ENCODE measurements around the gene TEPSIN. TPM values are rescaled to one million over a fixed set of nuclear protein-coding genes. Genes with fewer than 3 reads are reported as not detected.
A peak's percentile ranks its signal among the peaks of the same experiment; 100 is the strongest.

TEPSIN gene
- total and polyA plus RNA-seq, 8 donors: 15.9 to 41.2 (median 21.7) TPM

GRCh38 chr17:81244358-81245023, 5.6 kb upstream of the TEPSIN start:
- ATAC-seq (no peak), DNase-seq (peak in 1 of 4 donors; percentile 59)
- Histone ChIP-seq H3K27ac (no peak overlapping the region), H3K9me3 (no peaks in the 10 kb centered on the region), H3K4me1 (peaks cover 0 to 19% of the 10 kb centered on the region in 2 donors), H3K27me3 (no peaks in the 10 kb centered on the region), H3K36me3 (peaks cover 0 to 54% of the 10 kb centered on the region in 2 donors), H3K4me3 (no peak overlapping the region)
- TF ChIP-seq, protein P1, sequence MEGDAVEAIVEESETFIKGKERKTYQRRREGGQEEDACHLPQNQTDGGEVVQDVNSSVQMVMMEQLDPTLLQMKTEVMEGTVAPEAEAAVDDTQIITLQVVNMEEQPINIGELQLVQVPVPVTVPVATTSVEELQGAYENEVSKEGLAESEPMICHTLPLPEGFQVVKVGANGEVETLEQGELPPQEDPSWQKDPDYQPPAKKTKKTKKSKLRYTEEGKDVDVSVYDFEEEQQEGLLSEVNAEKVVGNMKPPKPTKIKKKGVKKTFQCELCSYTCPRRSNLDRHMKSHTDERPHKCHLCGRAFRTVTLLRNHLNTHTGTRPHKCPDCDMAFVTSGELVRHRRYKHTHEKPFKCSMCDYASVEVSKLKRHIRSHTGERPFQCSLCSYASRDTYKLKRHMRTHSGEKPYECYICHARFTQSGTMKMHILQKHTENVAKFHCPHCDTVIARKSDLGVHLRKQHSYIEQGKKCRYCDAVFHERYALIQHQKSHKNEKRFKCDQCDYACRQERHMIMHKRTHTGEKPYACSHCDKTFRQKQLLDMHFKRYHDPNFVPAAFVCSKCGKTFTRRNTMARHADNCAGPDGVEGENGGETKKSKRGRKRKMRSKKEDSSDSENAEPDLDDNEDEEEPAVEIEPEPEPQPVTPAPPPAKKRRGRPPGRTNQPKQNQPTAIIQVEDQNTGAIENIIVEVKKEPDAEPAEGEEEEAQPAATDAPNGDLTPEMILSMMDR (IDR thresholded peaks at IDR 0.05): no peak
- intact Hi-C loops (cut with DNase I): no loop called here

GRCh38 chr17:81243333-81243664, 4.4 kb upstream of the TEPSIN start:
- no peak overlapping the region for H3K4me3 ChIP-seq
- H3K27ac ChIP-seq: no peak overlapping the region
- no peaks in the 10 kb centered on the region for H3K9me3 ChIP-seq
- intact Hi-C loops (cut with DNase I): no loop called here
- peaks cover under 1 to 21% of the 10 kb centered on the region in 2 donors for H3K4me1 ChIP-seq
- peaks cover 0 to 46% of the 10 kb centered on the region in 2 donors for H3K36me3 ChIP-seq
- DNase-seq: peak in 1 of 4 donors; percentile 67
- no peaks in the 10 kb centered on the region for H3K27me3 ChIP-seq
- TF ChIP-seq, protein P1 (IDR thresholded peaks at IDR 0.05): no peak
- ATAC-seq: no peak

DNA sequence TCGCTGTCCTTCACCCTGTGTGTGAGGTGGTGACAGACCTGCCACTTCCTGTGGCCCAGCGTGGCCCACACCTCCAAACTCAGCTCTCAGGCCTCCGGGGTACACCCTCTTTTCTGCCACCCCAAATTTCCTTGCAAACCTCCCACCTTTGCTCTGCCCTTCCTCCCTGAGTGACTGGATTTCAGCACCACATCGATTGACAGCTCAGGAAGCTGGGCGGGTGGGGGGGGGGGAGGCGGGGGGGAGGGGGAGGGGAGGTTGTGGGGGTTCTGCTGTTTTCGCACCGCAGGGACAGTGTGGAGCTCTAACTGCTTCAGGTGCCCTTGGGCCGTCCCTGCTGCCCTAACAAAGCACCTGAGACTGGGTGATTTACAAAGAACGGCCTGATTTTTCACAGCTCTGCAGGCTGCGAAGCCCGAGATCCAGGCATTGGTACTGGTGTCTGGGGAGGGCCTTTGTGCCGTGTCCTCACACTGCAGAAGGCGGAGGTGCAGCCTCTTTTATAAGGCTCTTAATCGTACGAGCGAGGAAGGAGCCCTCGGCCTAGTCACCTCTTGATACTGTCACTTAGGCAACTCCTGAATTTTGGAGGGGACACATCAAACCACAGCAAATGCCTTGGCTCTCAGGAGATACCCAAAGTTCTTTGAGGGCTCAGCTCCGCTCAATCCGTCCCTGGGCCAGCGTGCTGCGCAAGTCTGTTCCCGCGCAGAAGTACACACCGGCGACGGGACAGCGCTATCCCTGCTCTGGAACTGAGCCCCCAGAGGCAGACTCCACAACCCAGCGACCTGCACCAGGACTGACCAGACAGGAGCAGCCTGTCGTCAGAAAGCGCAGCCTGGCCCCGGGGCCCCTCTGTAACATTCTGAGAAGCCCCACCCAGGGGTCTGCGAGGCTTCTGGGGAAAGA, 3.8 kb upstream of the TEPSIN start:
- Histone ChIP-seq H3K4me3 (no peak overlapping the region), H3K4me1 (peaks cover 6 to 27% of the 10 kb centered on the region in 2 donors), H3K27me3 (no peaks in the 10 kb centered on the region), H3K27ac (no peak overlapping the region), H3K9me3 (no peaks in the 10 kb centered on the region), H3K36me3 (peaks cover 0 to 44% of the 10 kb centered on the region in 2 donors)
- DNase-seq (peak in 1 of 4 donors; percentile 75), ATAC-seq (no peak)
- intact Hi-C loops (cut with DNase I): no loop called here
- TF ChIP-seq, protein P1 (IDR thresholded peaks at IDR 0.05): no peak

- Histone ChIP-seq H3K4me3 (no peak overlapping the region), H3K9me3 (no peaks in the 10 kb centered on the region), H3K4me1 (peaks cover 8 to 36% of the 10 kb centered on the region in 2 donors), H3K36me3 (peaks cover 0 to 40% of the 10 kb centered on the region in 2 donors), H3K27ac (no peak overlapping the region), H3K27me3 (no peaks in the 10 kb centered on the region)
- ATAC-seq (peak; percentile 7), DNase-seq (peak in 2 of 4 donors; percentile 36 to 58)
- intact Hi-C loops (cut with DNase I): no loop called here
- TF ChIP-seq, protein P1 (IDR thresholded peaks at IDR 0.05): peak; percentile 49 to 74
Observed at GRCh38 chr17:81241648-81242420, 3.0 kb upstream of the TEPSIN start.

Data from left lung (tissue), 10 donors.